Measurements from ENCODE around the gene WDR90. TPM values are rescaled to one million over a fixed set of nuclear protein-coding genes. Genes with fewer than 3 reads are reported as not detected.

WDR90 gene
- total and polyA plus RNA-seq, 2 of the 13 experiments (the other 11 are each of a cell fraction or from before 2014, with no cell fraction given) = 14.9 to 28.9 TPM

DNA sequence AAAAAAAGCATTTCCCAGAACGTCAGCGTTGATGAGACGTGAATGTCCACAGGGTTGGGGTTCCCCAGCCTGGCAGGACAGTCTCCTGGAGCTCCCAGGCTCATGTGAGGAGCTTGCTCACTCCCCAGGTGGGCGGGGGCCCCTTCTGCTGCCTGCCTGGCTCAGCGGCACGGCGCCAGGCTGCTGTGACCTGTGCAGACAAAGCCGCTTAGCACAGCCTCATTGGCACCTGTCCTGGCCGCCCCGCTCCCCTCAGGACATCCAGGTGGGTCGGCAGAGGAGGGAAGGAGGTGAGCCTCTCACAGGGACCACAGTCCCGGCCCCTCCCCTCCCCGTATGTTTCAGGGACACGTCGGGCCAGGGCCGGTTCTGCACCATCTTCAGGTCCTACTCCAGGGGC is 31.3 kb upstream of the WDR90 start:
- no peak; the same call in 2 of the 3 replicates for ATAC-seq
- Histone ChIP-seq H3K79me2 (ENCODE audit: insufficient read depth, low read length) (no peaks in the 10 kb centered on the region), H3K4me3 (replicated peaks in 1 of 3; ENCODE audit: insufficient read depth in 1 of 3, low read depth in 2 of 3, low read length in 3 of 3) (no peak overlapping the region), H3K36me3 (replicated peaks in 1 of 2; ENCODE audit: control insufficient read depth in 1 of 2, insufficient read depth in 2 of 2, low read length in 2 of 2) (peaks cover 1 to 9% of the 10 kb centered on the region in 2 experiments; a peak in 1 of 5 replicates), H3K27ac (ENCODE audit: extremely low read length, insufficient read depth, low read length) (no peak overlapping the region), H3K4me1 (ENCODE audit: insufficient read depth, low read length) (peaks cover 9% of the 10 kb centered on the region), H3K9ac (ENCODE audit: insufficient read depth, low read depth, low read length) (no peak overlapping the region), H3K9me3 (ENCODE audit: low read length) (no peaks in the 10 kb centered on the region), H2AFZ (ENCODE audit: low read length) (no peak overlapping the region), H3K4me2 (ENCODE audit: low read depth, low read length) (no peak overlapping the region), H3K27me3 (ENCODE audit: control insufficient read depth in 1 of 2, insufficient read depth in 2 of 2, low read length in 2 of 2) (no peaks in the 10 kb centered on the region), H4K20me1 (ENCODE audit: insufficient read depth, low read length) (no peaks in the 10 kb centered on the region)
- intact Hi-C loops (cut with micrococcal nuclease; ENCODE audit: unreplicated experiment) (no loop called here), in situ Hi-C loops (cut with HindIII; ENCODE audit: extremely low pct_ligation_motif_present, low pct_unique_long_range_greater_than_20kb) (no loop called here)
- DNase-seq (ENCODE audit: low spot score) = no peak
- CTCF ChIA-PET (ENCODE audit: low intra/inter-chr PET ratio, low total read pairs) = no interaction called here
- no TSS peak for BruUV-seq (replicated peaks)
- 92% methylated on average over 11 of the region's 16 CpGs for WGBS (ENCODE audit: low lambda C conversion rate)
- POLR2A ChIA-PET = no interaction called here
- no peak for TF ChIP-seq SRF (IDR thresholded peaks at IDR 0.05; ENCODE audit: low read depth, low read length)
- no peak for TF ChIP-seq KAT8 (CRISPR knock-in tag; IDR thresholded peaks at IDR 0.05)
- TF ChIP-seq ATF5 (CRISPR knock-in tag; IDR thresholded peaks at IDR 0.05; ENCODE audit: low read depth) = no peak
- TF ChIP-seq ZNF780A (CRISPR knock-in tag; IDR thresholded peaks at IDR 0.05) = no peak
- no peak for TF ChIP-seq MIXL1 (CRISPR knock-in tag; IDR thresholded peaks at IDR 0.05)
- TF ChIP-seq ZNF569 (CRISPR knock-in tag; IDR thresholded peaks at IDR 0.05; ENCODE audit: borderline replicate concordance) = no peak
- no peak for TF ChIP-seq HDAC6 (IDR thresholded peaks at IDR 0.05; ENCODE audit: low read depth, low read length)
- TF ChIP-seq ZFP36L2 (CRISPR knock-in tag; IDR thresholded peaks at IDR 0.05) = no peak
- TF ChIP-seq ZBTB3 (CRISPR knock-in tag; IDR thresholded peaks at IDR 0.05; ENCODE audit: borderline replicate concordance, low read depth) = no peak
- TF ChIP-seq ZNF329 (CRISPR knock-in tag; IDR thresholded peaks at IDR 0.05; ENCODE audit: low read depth) = no peak
- TF ChIP-seq ARNT2 (CRISPR knock-in tag; IDR thresholded peaks at IDR 0.05; ENCODE audit: low read depth) = no peak
- TF ChIP-seq ZNF337 (CRISPR knock-in tag; IDR thresholded peaks at IDR 0.05; ENCODE audit: borderline replicate concordance, low read depth) = no peak
- TF ChIP-seq SP4 (CRISPR knock-in tag; IDR thresholded peaks at IDR 0.05) = no peak
- TF ChIP-seq TRAFD1 (CRISPR knock-in tag; IDR thresholded peaks at IDR 0.05; ENCODE audit: borderline replicate concordance) = no peak
- no peak for TF ChIP-seq GABPB1 (CRISPR knock-in tag; IDR thresholded peaks at IDR 0.05)
- TF ChIP-seq CC2D1A (CRISPR knock-in tag; IDR thresholded peaks at IDR 0.05) = no peak
- no peak for TF ChIP-seq U2AF1 (optimal IDR thresholded peaks at IDR 0.05; ENCODE audit: low read depth, low read length)
- FAIRE-seq = no peak
